ENCODE measurements around the gene H3-3A. TPM values are rescaled to one million over a fixed set of nuclear protein-coding genes. Genes with fewer than 3 reads are reported as not detected.

The H3-3A gene
- total and polyA plus RNA-seq, 2 of the 8 experiments (the other 6 are each of a cell fraction or from before 2014, with no cell fraction given) = 1,157 to 1,223 TPM

DNA sequence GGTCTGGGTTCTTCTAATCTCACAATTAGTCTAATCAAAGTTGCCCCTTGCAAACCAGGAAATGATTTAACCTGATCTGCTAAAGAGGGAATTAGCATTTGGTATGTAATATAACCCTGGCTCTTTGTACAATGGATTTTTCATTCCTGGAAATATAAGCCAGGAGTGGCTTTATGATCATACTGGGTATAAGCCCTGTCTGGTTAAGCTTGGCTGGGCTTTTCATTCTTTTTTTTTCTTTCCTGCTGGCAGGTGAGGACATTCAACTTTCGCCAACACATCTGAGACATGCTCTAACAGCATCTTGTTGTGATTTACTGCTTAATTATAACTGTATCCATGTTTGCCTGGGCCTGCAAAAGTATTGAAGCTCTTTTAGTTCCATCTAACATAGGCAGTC, 42.9 kb upstream of the H3-3A start (continued):
- TF ChIP-seq NANOG (IDR thresholded peaks at IDR 0.05; ENCODE audit: insufficient read depth, low read depth, low read length, poor library complexity, severe bottlenecking) (no peak), MAFK (IDR thresholded peaks at IDR 0.05; ENCODE audit: low read depth, low read length) (no peak), E2F6 (IDR thresholded peaks at IDR 0.05) (no peak), NRF1 (IDR thresholded peaks at IDR 0.05; ENCODE audit: low read depth, low read length) (no peak), TAF7 (optimal IDR thresholded peaks at IDR 0.05; ENCODE audit: borderline replicate concordance, low read depth, low read length) (no peak), BRCA1 (IDR thresholded peaks at IDR 0.05; ENCODE audit: low read depth, low read length) (no peak), GABPA (IDR thresholded peaks at IDR 0.05; ENCODE audit: borderline replicate concordance, insufficient read depth, low read length) (no peak)

Measured in H1 (cell line).